HEK293 (cell line): Measurements from ENCODE around the gene FSHR.

Experiments
- CTCF ChIP-seq: fragments of 450-650 bp; formaldehyde crosslinking; IDR thresholded peaks from 2 replicates; pipeline ENCODE4 v1.5.1; 2016; ENCODE audit warnings: missing biosample characterization, missing genetic modification characterization
- SALL2 ChIP-seq: fragments of 450-650 bp; formaldehyde crosslinking; IDR thresholded peaks from 2 replicates; pipeline ENCODE4 v1.5.0; 2017; ENCODE audit warnings: missing biosample characterization, mild to moderate bottlenecking, missing genetic modification characterization, borderline replicate concordance
- YY1 ChIP-seq: fragments of 450-650 bp; formaldehyde crosslinking; IDR thresholded peaks from 2 replicates; pipeline ENCODE4 v1.5.1; 2018; ENCODE audit warnings: missing biosample characterization, missing genetic modification characterization
- ZBTB17 ChIP-seq: fragments of 450-650 bp; formaldehyde crosslinking; IDR thresholded peaks from 2 replicates; pipeline ENCODE4 v1.5.1; 2016; ENCODE audit warnings: missing biosample characterization, missing genetic modification characterization
- ZNF19 ChIP-seq: fragments of 450-650 bp; formaldehyde crosslinking; IDR thresholded peaks from 2 replicates; pipeline ENCODE4; 2016; ENCODE audit warnings: missing biosample characterization, missing genetic modification characterization, low read depth
- ZNF23 ChIP-seq: fragments of 450-650 bp; formaldehyde crosslinking; IDR thresholded peaks from 2 replicates; pipeline ENCODE4 v1.5.1; 2016; ENCODE audit warnings: missing biosample characterization, missing genetic modification characterization, borderline replicate concordance
- ZNF274 ChIP-seq, 2 experiments: fragments of 200-500 bp in 1 of 2; fragments of 450-650 bp in 1 of 2; sonication (Bioruptor generic) in 1 of 2; formaldehyde crosslinking in 1 of 2; IDR thresholded peaks; 2 replicates each; pipeline versions ENCODE4 v1.5.1 to v1.6.1; 2014 to 2016; ENCODE audit warnings: borderline replicate concordance in 1 of 2, inconsistent platforms in 1 of 2, low read length in 1 of 2, missing biosample characterization in 1 of 2, missing genetic modification characterization in 1 of 2
- ZNF335 ChIP-seq: fragments of 450-650 bp; formaldehyde crosslinking; conservative IDR thresholded peaks from 2 replicates; pipeline ENCODE4 v1.5.1; 2016; ENCODE audit warnings: missing biosample characterization, missing genetic modification characterization

- TF ChIP-seq ZNF19 (tag by site-specific recombination): no peak
- TF ChIP-seq ZBTB17 (tag by site-specific recombination): no peak
- TF ChIP-seq CTCF (tag by site-specific recombination): no peak
- TF ChIP-seq ZNF335 (tag by site-specific recombination): no peak
- no peak for TF ChIP-seq ZNF23 (tag by site-specific recombination)
- TF ChIP-seq SALL2 (tag by site-specific recombination): no peak
- TF ChIP-seq ZNF274 (IDR thresholded peaks at IDR 0.05; ENCODE audit: low read length): no peak
- no peak for TF ChIP-seq ZNF274 (tag by site-specific recombination; IDR thresholded peaks at IDR 0.05; ENCODE audit: borderline replicate concordance)
- no peak for TF ChIP-seq YY1 (tag by site-specific recombination)
These were observed 221.6 kb downstream of the FSHR start for GRCh38 chr2:48932667-48933066.
